ENCODE measurements around the gene FNDC11. TPM values are rescaled to one million over a fixed set of nuclear protein-coding genes. Genes with fewer than 3 reads are reported as not detected.

Gene FNDC11
- total and polyA plus RNA-seq, 4 donors, result under 0.01 to 0.01 TPM; not detected in 2

DNA sequence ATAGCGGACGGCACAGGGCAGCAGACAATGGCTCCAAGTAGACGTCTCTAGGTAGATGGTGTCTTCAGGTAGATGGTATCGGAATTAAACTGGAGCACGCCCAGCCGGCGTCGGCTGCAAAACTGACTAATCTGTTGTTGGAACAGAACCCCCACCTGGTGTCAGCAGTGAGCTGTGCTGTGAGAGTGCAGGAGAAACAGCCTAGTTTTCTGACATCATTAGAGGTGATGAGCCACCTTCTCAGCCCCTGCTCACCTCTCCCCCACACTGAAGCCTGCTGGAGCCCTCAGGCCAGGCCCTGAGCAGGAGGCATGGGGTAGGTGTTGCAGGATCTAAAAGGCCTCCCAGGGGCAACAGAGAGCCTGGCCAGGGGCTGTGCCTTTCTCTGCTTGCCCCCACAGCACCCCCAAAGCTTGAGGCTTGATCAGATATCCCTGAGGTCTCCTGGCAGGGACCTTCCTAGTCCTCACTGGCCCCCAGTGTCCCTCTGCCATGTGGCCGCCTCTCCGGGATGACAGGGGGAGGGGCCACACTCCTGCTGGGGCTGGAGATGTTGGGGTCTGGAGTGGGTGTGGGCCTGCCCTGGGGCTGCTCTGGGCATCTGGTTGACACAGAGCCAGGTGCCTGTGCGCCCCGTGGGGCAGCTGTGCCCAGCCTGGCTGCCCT is 27.0 kb downstream of the FNDC11 start:
- Histone ChIP-seq H3K27ac (ENCODE audit: low read depth in 1 of 2, low read length in 2 of 2) (no peak overlapping the region), H3K27me3 (ENCODE audit: control insufficient read depth in 4 of 4, insufficient read depth in 4 of 4, low read length in 3 of 4) (peaks cover 0 to 2% (median 0%) of the 10 kb centered on the region in 4 donors), H3K9me3 (ENCODE audit: control insufficient read depth in 4 of 4, low read length in 3 of 4) (no peaks in the 10 kb centered on the region), H3K9ac (ENCODE audit: low read depth in 1 of 2, low read length in 2 of 2) (no peak overlapping the region), H3K4me3 (ENCODE audit: low read depth in 1 of 3, low read length in 3 of 3) (no peak overlapping the region), H3K36me3 (ENCODE audit: control insufficient read depth in 4 of 4, insufficient read depth in 3 of 4, low read depth in 1 of 4, low read length in 3 of 4) (no peaks in the 10 kb centered on the region), H3K4me1 (ENCODE audit: control insufficient read depth in 4 of 4, insufficient read depth in 4 of 4, low read length in 3 of 4) (peaks cover 2 to 8% (median 4%) of the 10 kb centered on the region in 4 donors)
- TF ChIP-seq, protein P1, sequence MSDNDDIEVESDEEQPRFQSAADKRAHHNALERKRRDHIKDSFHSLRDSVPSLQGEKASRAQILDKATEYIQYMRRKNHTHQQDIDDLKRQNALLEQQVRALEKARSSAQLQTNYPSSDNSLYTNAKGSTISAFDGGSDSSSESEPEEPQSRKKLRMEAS (IDR thresholded peaks at IDR 0.05), result no peak
- TF ChIP-seq HNF4A (conservative IDR thresholded peaks at IDR 0.05) (no peak), TAF1 (conservative IDR thresholded peaks at IDR 0.05) (no peak), FOXA1 (IDR thresholded peaks at IDR 0.05) (no peak), NR2F2 (IDR thresholded peaks at IDR 0.05) (no peak), YY1 (IDR thresholded peaks at IDR 0.05) (no peak), GABPA (IDR thresholded peaks at IDR 0.05 in 1 of 2, conservative IDR thresholded peaks at IDR 0.05 in 1 of 2) (no peak), RAD21 (IDR thresholded peaks at IDR 0.05) (peak; percentile 66 to 74), SP1 (IDR thresholded peaks at IDR 0.05) (no peak), HNF4G (IDR thresholded peaks at IDR 0.05) (no peak)
- TF ChIP-seq, protein P2, sequence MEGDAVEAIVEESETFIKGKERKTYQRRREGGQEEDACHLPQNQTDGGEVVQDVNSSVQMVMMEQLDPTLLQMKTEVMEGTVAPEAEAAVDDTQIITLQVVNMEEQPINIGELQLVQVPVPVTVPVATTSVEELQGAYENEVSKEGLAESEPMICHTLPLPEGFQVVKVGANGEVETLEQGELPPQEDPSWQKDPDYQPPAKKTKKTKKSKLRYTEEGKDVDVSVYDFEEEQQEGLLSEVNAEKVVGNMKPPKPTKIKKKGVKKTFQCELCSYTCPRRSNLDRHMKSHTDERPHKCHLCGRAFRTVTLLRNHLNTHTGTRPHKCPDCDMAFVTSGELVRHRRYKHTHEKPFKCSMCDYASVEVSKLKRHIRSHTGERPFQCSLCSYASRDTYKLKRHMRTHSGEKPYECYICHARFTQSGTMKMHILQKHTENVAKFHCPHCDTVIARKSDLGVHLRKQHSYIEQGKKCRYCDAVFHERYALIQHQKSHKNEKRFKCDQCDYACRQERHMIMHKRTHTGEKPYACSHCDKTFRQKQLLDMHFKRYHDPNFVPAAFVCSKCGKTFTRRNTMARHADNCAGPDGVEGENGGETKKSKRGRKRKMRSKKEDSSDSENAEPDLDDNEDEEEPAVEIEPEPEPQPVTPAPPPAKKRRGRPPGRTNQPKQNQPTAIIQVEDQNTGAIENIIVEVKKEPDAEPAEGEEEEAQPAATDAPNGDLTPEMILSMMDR (IDR thresholded peaks at IDR 0.05; ENCODE audit: low read depth, low read length, missing input control), result peak; percentile 28
- WGBS, result 61% methylated on average over 12 of the region's 12 CpGs
- DNase-seq (ENCODE audit: low spot score), result no peak

DNA sequence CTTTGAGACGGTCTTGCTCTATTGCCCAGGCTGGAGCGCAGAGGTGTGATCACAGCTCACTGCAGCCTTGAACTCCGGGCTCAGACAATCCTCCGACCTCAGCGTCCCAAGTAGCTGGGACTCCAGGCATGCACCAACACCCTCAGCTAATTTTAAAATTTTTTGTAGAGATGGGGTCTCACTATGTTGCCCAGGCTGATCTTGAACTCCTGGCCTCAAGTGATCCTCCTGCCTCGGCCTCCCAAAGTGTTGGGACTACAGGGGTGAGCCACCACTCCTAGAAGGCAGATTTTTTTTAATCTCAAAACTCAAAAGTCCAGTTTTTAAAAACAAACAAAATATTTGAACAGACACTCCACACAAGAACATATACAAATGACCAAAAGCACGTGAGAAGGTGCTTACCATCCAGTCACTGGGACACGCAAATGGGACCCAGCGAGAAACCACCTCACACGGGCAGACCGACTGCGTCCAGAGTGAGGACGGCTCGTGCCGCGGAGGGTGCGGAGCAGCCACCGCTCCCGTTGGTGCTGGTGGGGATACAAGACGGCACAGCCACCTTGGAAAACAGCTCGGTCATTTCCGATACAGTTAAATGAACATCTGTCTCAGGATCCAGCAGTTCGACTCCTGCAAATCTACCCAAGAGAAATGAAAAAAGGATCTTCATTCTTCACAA is 28.6 kb downstream of the FNDC11 start:
- H3K9ac ChIP-seq (ENCODE audit: low read depth in 1 of 2, low read length in 2 of 2), result no peak overlapping the region
- H3K4me1 ChIP-seq (ENCODE audit: control insufficient read depth in 4 of 4, insufficient read depth in 4 of 4, low read length in 3 of 4), result peaks cover 0 to 4% (median 2%) of the 10 kb centered on the region in 4 donors
- TF ChIP-seq TAF1 (conservative IDR thresholded peaks at IDR 0.05) (no peak), RXRA (IDR thresholded peaks at IDR 0.05) (no peak), SP1 (IDR thresholded peaks at IDR 0.05) (no peak), RAD21 (IDR thresholded peaks at IDR 0.05) (no peak), JUND (IDR thresholded peaks at IDR 0.05) (no peak), GABPA (IDR thresholded peaks at IDR 0.05 in 1 of 2, conservative IDR thresholded peaks at IDR 0.05 in 1 of 2) (no peak), HNF4A (conservative IDR thresholded peaks at IDR 0.05) (no peak), HNF4G (IDR thresholded peaks at IDR 0.05) (no peak), NR2F2 (IDR thresholded peaks at IDR 0.05) (no peak)
- TF ChIP-seq, protein P2 (IDR thresholded peaks at IDR 0.05; ENCODE audit: low read depth, low read length, missing input control), result no peak
- TF ChIP-seq, protein P1 (IDR thresholded peaks at IDR 0.05), result no peak
- TF ChIP-seq, protein P3, sequence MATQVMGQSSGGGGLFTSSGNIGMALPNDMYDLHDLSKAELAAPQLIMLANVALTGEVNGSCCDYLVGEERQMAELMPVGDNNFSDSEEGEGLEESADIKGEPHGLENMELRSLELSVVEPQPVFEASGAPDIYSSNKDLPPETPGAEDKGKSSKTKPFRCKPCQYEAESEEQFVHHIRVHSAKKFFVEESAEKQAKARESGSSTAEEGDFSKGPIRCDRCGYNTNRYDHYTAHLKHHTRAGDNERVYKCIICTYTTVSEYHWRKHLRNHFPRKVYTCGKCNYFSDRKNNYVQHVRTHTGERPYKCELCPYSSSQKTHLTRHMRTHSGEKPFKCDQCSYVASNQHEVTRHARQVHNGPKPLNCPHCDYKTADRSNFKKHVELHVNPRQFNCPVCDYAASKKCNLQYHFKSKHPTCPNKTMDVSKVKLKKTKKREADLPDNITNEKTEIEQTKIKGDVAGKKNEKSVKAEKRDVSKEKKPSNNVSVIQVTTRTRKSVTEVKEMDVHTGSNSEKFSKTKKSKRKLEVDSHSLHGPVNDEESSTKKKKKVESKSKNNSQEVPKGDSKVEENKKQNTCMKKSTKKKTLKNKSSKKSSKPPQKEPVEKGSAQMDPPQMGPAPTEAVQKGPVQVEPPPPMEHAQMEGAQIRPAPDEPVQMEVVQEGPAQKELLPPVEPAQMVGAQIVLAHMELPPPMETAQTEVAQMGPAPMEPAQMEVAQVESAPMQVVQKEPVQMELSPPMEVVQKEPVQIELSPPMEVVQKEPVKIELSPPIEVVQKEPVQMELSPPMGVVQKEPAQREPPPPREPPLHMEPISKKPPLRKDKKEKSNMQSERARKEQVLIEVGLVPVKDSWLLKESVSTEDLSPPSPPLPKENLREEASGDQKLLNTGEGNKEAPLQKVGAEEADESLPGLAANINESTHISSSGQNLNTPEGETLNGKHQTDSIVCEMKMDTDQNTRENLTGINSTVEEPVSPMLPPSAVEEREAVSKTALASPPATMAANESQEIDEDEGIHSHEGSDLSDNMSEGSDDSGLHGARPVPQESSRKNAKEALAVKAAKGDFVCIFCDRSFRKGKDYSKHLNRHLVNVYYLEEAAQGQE (IDR thresholded peaks at IDR 0.05), result no peak
- TF ChIP-seq, protein P4, sequence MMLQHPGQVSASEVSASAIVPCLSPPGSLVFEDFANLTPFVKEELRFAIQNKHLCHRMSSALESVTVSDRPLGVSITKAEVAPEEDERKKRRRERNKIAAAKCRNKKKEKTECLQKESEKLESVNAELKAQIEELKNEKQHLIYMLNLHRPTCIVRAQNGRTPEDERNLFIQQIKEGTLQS (IDR thresholded peaks at IDR 0.05), result no peak
- WGBS, result 88% methylated on average over 23 of the region's 23 CpGs
- no peak overlapping the region for H3K27ac ChIP-seq (ENCODE audit: low read depth in 1 of 2, low read length in 2 of 2)
- H3K9me3 ChIP-seq (ENCODE audit: control insufficient read depth in 4 of 4, low read length in 3 of 4), result no peaks in the 10 kb centered on the region
- H3K36me3 ChIP-seq (ENCODE audit: control insufficient read depth in 4 of 4, insufficient read depth in 3 of 4, low read depth in 1 of 4, low read length in 3 of 4), result no peaks in the 10 kb centered on the region
- H3K27me3 ChIP-seq (ENCODE audit: control insufficient read depth in 4 of 4, insufficient read depth in 4 of 4, low read length in 3 of 4), result peaks cover 0 to 2% (median 0%) of the 10 kb centered on the region in 4 donors
- DNase-seq (ENCODE audit: low spot score), result no peak
- no peak overlapping the region for H3K4me3 ChIP-seq (ENCODE audit: low read depth in 1 of 3, low read length in 3 of 3)

Measured in liver (tissue), 9 donors.